Type B pancreatic cell (in vitro differentiated cells): ENCODE data around the gene COL23A1. TPM values are rescaled to one million over a fixed set of nuclear protein-coding genes. Genes with fewer than 3 reads are reported as not detected.

Experiments used
- DNase-seq: peaks from one replicate; pipeline ENCODE4 v3.0.0; 2021; ENCODE audit warnings: mixed read lengths; ENCODE audit not compliant: unreplicated experiment; ENCODE audit errors: extremely low spot score
- H3K27ac Mint-ChIP-seq: 2 replicates; pipeline ENCODE4 v1.8.0; 2021; ENCODE audit warnings: mild to moderate bottlenecking, mixed read lengths
- H3K27me3 Mint-ChIP-seq: 2 replicates; pipeline ENCODE4 v1.8.0; 2021; ENCODE audit warnings: mixed read lengths
- H3K36me3 Mint-ChIP-seq: 2 replicates; pipeline ENCODE4 v1.8.0; 2021; ENCODE audit warnings: mixed read lengths
- H3K4me1 Mint-ChIP-seq: one replicate; pipeline ENCODE4 v1.8.0; 2021; ENCODE audit warnings: mixed read lengths; ENCODE audit not compliant: unreplicated experiment
- H3K4me3 Mint-ChIP-seq: 2 replicates; pipeline ENCODE4 v1.8.0; 2021; ENCODE audit warnings: mild to moderate bottlenecking, mixed read lengths
- H3K9me3 Mint-ChIP-seq: 2 replicates; pipeline ENCODE4 v1.8.0; 2021; ENCODE audit warnings: mixed read lengths
- total RNA-seq: library from RNA; stranded (reverse); gene quantifications from 2 replicates; pipeline ENCODE4 v1.2.1, GENCODE V29; 2021; ENCODE audit warnings: low replicate concordance
- TF ChIP-seq, protein P1 (sequence below): fragments of 200-600 bp; sonication (generic); conservative IDR thresholded peaks from 2 replicates; pipeline ENCODE4 v1.5.0; 2021; ENCODE audit warnings: antibody characterized with exemption, mild to moderate bottlenecking

COL23A1 gene
- total RNA-seq, 1 donor from 2014 or later, result 15.5 TPM

GRCh38 chr5:178429156-178429468 is 161.1 kb downstream of the COL23A1 start:
- peaks cover 3% of the 10 kb centered on the region for H3K36me3 Mint-ChIP-seq
- H3K9me3 Mint-ChIP-seq, result peaks cover 12% of the 10 kb centered on the region
- peaks cover 5% of the 10 kb centered on the region for H3K27me3 Mint-ChIP-seq
- no peak overlapping the region for H3K4me3 Mint-ChIP-seq
- TF ChIP-seq, protein P1, sequence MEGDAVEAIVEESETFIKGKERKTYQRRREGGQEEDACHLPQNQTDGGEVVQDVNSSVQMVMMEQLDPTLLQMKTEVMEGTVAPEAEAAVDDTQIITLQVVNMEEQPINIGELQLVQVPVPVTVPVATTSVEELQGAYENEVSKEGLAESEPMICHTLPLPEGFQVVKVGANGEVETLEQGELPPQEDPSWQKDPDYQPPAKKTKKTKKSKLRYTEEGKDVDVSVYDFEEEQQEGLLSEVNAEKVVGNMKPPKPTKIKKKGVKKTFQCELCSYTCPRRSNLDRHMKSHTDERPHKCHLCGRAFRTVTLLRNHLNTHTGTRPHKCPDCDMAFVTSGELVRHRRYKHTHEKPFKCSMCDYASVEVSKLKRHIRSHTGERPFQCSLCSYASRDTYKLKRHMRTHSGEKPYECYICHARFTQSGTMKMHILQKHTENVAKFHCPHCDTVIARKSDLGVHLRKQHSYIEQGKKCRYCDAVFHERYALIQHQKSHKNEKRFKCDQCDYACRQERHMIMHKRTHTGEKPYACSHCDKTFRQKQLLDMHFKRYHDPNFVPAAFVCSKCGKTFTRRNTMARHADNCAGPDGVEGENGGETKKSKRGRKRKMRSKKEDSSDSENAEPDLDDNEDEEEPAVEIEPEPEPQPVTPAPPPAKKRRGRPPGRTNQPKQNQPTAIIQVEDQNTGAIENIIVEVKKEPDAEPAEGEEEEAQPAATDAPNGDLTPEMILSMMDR, result no peak
- H3K27ac Mint-ChIP-seq, result peak overlapping the region; percentile 48
- H3K4me1 Mint-ChIP-seq, result peaks cover 39% of the 10 kb centered on the region
- DNase-seq, result no peak

DNA sequence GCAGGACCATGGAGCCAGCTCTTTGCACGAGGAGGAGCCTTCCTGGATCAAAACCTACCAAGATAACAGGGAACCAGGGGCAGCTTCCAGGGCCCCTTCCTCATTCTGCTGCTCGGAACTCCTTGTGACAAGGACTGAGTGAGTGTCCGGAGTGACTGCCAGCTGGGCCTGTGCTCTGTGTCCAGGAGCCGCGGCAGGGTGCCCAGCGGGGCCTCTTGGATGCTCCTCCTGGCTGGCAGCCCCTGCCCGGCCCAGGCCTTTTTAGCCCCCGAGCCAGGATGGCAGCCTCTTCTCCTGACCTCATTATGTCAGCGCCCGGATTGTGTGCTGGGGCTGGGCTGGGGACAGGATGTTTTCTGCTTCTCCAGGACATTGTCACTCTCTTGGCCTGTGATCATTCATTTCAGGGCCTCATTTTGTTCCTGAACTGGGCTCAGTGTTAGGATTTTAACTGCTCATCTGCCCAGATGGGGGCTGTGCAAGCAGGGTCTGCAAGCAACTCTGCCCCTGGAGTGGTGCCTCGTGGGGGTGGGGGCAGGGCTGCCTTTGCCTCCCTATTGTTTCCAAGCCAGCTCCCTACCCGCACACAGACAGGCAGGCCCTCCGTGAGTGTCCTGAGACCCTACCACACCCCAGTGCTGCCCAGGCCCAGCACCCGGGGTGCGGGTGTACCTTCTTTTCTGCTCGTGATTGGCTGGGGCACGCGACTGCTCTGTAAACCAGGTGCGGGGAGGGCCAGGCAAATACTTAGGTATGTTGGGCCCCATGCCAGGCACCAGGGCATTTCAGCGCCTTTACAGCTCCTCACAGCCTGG is 161.6 kb downstream of the COL23A1 start:
- peaks cover 3% of the 10 kb centered on the region for H3K36me3 Mint-ChIP-seq
- peaks cover 33% of the 10 kb centered on the region for H3K4me1 Mint-ChIP-seq
- TF ChIP-seq, protein P1, result no peak
- no peak overlapping the region for H3K4me3 Mint-ChIP-seq
- peaks cover 12% of the 10 kb centered on the region for H3K9me3 Mint-ChIP-seq
- H3K27me3 Mint-ChIP-seq, result peaks cover 5% of the 10 kb centered on the region
- no peak overlapping the region for H3K27ac Mint-ChIP-seq
- DNase-seq, result peak; percentile 58

GRCh38 chr5:178427576-178428197 is 162.5 kb downstream of the COL23A1 start:
- H3K36me3 Mint-ChIP-seq, result peaks cover 3% of the 10 kb centered on the region
- H3K4me1 Mint-ChIP-seq, result peaks cover 35% of the 10 kb centered on the region
- no peak overlapping the region for H3K27ac Mint-ChIP-seq
- TF ChIP-seq, protein P1, result no peak
- no peak for DNase-seq
- peaks cover 5% of the 10 kb centered on the region for H3K27me3 Mint-ChIP-seq
- no peak overlapping the region for H3K4me3 Mint-ChIP-seq
- peaks cover 12% of the 10 kb centered on the region for H3K9me3 Mint-ChIP-seq

DNA sequence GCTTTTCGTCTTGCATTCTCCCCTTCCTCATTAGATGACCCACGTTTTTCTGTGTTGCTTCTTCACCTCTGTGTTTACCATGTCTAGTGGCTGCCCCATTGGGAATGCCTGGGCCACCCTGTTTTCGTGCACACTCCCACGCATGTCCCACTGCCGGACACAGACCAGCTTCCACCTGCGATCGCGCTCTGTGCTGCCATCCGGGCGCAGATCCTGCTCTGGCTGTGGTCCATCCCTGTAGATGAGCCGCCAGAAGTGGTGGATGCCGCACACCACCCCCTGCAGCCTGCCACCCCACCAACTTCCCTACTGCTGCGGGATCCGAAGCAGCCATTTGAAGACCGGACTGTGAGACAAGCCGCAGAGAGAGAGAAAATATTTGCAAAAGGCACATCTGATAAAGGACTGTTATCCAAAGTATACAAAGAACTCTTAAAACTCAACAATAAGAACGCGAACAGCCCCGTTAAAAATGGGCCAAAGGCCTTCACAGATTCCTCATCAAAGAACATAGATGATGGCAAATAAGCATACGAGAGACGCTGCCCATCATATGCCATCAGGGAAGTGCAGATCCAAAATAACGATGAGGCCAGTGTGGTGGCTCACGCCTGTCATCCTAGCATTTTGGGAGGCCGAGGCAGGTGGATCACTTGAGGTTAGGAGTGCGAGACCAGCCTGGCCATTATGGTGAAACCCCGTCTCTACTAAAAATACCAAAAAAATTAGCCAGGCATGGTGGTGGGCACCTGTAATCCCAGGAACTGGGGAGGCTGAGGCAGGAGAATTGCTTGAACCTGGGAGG is 163.7 kb downstream of the COL23A1 start:
- H3K4me1 Mint-ChIP-seq, result peaks cover 33% of the 10 kb centered on the region
- H3K27me3 Mint-ChIP-seq, result peaks cover 5% of the 10 kb centered on the region
- TF ChIP-seq, protein P1, result no peak
- no peak overlapping the region for H3K4me3 Mint-ChIP-seq
- DNase-seq, result peak; percentile 63
- peaks cover 8% of the 10 kb centered on the region for H3K9me3 Mint-ChIP-seq
- H3K27ac Mint-ChIP-seq, result no peak overlapping the region
- peaks cover 3% of the 10 kb centered on the region for H3K36me3 Mint-ChIP-seq

- peaks cover under 1% of the 10 kb centered on the region for H3K36me3 Mint-ChIP-seq
- H3K4me1 Mint-ChIP-seq, result peaks cover 38% of the 10 kb centered on the region
- TF ChIP-seq, protein P1, result no peak
- H3K4me3 Mint-ChIP-seq, result no peak overlapping the region
- DNase-seq, result no peak
- H3K9me3 Mint-ChIP-seq, result peaks cover 1% of the 10 kb centered on the region
- H3K27ac Mint-ChIP-seq, result no peak overlapping the region
- peaks cover 3% of the 10 kb centered on the region for H3K27me3 Mint-ChIP-seq
Measured at GRCh38 chr5:178425621-178426068, 164.5 kb downstream of the COL23A1 start.
